OCI-LY3 (cell line): ENCODE measurements around the gene SLC17A9.

Source experiments
- H2AFZ ChIP-seq: fragments of 200-600, 300-600 bp; shearing (Covaris generic); 2 replicates; pipeline ENCODE4 v1.6.0; 2014; ENCODE audit warnings: antibody characterized with exemption, low read depth, low read length
- H3K27ac ChIP-seq: fragments of 200-600, 300-600 bp; sonication (generic); 2 replicates; pipeline ENCODE4 v1.5.1; 2014; ENCODE audit warnings: mild to moderate bottlenecking, low read length, moderate library complexity, mixed read lengths
- H3K27me3 ChIP-seq: fragments of 200-600, 300-600 bp; sonication (generic); 2 replicates; pipeline ENCODE4 v1.6.1; 2014; ENCODE audit warnings: low read depth, low read length, mixed read lengths
- H3K36me3 ChIP-seq: fragments of 200-600, 300-600 bp; sonication (generic); replicated peaks from 2 replicates; pipeline ENCODE3; 2014; ENCODE audit warnings: low read depth, low read length, mixed read lengths
- H3K4me1 ChIP-seq: fragments of 300-600, 200-600 bp; sonication (generic); 2 replicates; pipeline ENCODE4 v1.6.1; 2014; ENCODE audit warnings: low read length, mixed read lengths
- H3K4me2 ChIP-seq: fragments of 200-600, 300-600 bp; sonication (generic); 2 replicates; pipeline ENCODE4 v1.6.1; 2014; ENCODE audit warnings: low read length, mixed read lengths
- H3K4me3 ChIP-seq: fragments of 300-600, 200-600 bp; sonication (generic); 2 replicates; pipeline ENCODE4 v1.5.1; 2014; ENCODE audit warnings: antibody characterized with exemption, mild to moderate bottlenecking, low read length, moderate library complexity
- H3K79me2 ChIP-seq: fragments of 300-600, 200-600 bp; shearing (Covaris generic); 2 replicates; pipeline ENCODE4 v1.6.1; 2014; ENCODE audit warnings: mild to moderate bottlenecking, low read length, mixed read lengths
- H3K9ac ChIP-seq: fragments of 300-600, 200-600 bp; shearing (Covaris generic); 2 replicates; pipeline ENCODE4 v1.6.0; 2014; ENCODE audit warnings: mild to moderate bottlenecking, low read length, moderate library complexity
- H3K9me3 ChIP-seq: fragments of 200-600, 300-600 bp; shearing (Covaris generic); 2 replicates; pipeline ENCODE4 v1.6.1; 2014; ENCODE audit warnings: low read length, mixed read lengths; ENCODE audit not compliant: insufficient read depth
- H4K20me1 ChIP-seq: fragments of 200-600, 300-600 bp; sonication (generic); 2 replicates; pipeline ENCODE4 v1.6.1; 2016; ENCODE audit warnings: low read length, mixed read lengths; ENCODE audit not compliant: insufficient read depth
- EZH2phosphoT487 ChIP-seq: fragments of 200-600 bp; shearing (Covaris generic); IDR thresholded peaks from 2 replicates; pipeline ENCODE4 v1.6.1; 2018; ENCODE audit warnings: antibody characterized with exemption, mixed run types, low read depth
- TF ChIP-seq, protein P1 (sequence below): fragments of 200-600, 300-600 bp; sonication (generic); IDR thresholded peaks from 2 replicates; pipeline ENCODE4 v1.5.1; 2014; ENCODE audit warnings: antibody characterized with exemption, low read length, low read depth

The SLC17A9 gene

DNA sequence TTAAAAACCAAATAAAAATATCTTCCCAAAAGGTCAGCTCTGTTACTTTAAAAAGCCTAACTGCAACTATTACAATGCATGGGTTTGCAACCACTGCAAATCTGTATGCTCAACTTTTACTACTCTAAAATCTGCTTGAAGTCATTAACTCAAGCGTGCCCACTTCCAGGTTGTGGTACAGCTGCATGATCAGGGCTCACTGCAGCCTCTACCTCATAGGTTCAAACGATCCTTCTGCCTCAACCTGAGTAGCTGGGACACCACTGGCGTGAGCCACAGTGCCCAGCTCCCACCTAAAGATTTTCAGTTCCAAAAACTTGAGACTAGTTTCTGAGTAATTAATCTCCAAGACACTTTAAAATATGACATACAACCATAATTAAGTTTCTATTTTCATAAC, 34.4 kb upstream of the SLC17A9 start:
- peak overlapping the region; percentile 28 for H3K9ac ChIP-seq
- peak overlapping the region; percentile 69 for H3K4me2 ChIP-seq

DNA sequence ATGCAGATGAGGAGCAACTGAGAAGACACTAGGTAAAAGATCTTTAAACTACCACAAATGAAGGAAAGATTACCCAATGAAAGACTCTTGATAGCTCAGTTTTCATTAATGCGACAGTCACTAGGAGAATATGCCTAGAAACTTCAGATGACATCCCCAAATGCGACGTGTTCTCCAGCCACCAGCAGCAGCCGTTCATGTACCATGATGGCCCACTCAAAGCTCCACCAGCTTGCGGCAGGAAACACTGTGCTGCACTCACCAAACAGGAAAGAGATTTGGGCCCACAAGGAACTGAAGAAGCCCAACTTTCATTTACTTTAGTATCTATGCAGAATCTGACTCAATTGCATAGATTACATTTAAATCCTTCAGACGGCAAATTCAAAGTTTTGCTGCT, 33.7 kb upstream of the SLC17A9 start:
- peaks cover 66% of the 10 kb centered on the region for H3K4me1 ChIP-seq
- peak overlapping the region; percentile 38 for H3K4me3 ChIP-seq
- H2AFZ ChIP-seq: no peak overlapping the region
- TF ChIP-seq, protein P1, sequence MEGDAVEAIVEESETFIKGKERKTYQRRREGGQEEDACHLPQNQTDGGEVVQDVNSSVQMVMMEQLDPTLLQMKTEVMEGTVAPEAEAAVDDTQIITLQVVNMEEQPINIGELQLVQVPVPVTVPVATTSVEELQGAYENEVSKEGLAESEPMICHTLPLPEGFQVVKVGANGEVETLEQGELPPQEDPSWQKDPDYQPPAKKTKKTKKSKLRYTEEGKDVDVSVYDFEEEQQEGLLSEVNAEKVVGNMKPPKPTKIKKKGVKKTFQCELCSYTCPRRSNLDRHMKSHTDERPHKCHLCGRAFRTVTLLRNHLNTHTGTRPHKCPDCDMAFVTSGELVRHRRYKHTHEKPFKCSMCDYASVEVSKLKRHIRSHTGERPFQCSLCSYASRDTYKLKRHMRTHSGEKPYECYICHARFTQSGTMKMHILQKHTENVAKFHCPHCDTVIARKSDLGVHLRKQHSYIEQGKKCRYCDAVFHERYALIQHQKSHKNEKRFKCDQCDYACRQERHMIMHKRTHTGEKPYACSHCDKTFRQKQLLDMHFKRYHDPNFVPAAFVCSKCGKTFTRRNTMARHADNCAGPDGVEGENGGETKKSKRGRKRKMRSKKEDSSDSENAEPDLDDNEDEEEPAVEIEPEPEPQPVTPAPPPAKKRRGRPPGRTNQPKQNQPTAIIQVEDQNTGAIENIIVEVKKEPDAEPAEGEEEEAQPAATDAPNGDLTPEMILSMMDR: no peak
- TF ChIP-seq EZH2phosphoT487: no peak
- peak overlapping the region; percentile 59 for H3K27ac ChIP-seq
- H3K27me3 ChIP-seq: no peaks in the 10 kb centered on the region
- peaks cover 95% of the 10 kb centered on the region for H4K20me1 ChIP-seq
- H3K9ac ChIP-seq: peak overlapping the region; percentile 28
- peaks cover 3% of the 10 kb centered on the region for H3K36me3 ChIP-seq
- no peaks in the 10 kb centered on the region for H3K9me3 ChIP-seq
- peaks cover 100% of the 10 kb centered on the region for H3K79me2 ChIP-seq
- H3K4me2 ChIP-seq: peak overlapping the region; percentile 69

More for the DNA sequence above, 34.4 kb upstream of the SLC17A9 start:
- Histone ChIP-seq H3K27me3 (no peaks in the 10 kb centered on the region), H3K4me3 (peak overlapping the region; percentile 38), H3K9me3 (no peaks in the 10 kb centered on the region), H3K79me2 (peaks cover 100% of the 10 kb centered on the region), H3K27ac (peak overlapping the region; percentile 59), H2AFZ (no peak overlapping the region), H4K20me1 (peaks cover 95% of the 10 kb centered on the region), H3K36me3 (peaks cover 8% of the 10 kb centered on the region), H3K4me1 (peaks cover 60% of the 10 kb centered on the region)
- no peak for TF ChIP-seq EZH2phosphoT487
- TF ChIP-seq, protein P1: no peak

DNA sequence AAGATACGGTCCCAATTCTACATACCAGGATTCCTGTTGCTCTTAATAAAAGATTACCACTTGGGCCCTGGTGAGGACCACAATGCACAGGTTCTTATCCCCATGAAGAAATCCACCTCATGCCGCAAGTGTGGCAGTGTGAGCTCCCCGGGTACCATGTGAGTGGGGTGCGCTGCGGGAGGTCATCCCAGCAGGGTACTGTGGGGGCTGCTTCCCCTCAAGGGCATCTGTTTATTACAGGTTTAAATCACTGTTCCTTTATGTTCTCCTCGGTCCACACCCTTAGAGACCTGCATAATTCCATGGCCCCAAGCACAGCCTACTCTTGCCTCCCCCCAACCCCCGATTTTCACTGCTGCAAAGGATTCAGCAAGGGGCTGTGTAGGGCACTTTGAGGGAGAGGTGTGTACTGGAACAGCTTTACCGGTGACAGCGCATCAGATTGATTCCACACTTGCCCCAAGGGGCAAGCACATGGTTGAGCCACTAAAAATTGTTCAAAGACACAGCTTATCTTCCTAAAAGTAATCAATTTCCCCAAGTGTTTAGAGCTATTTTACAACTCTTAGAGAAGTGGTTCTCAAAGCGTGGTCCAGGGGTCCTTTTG, 32.4 kb upstream of the SLC17A9 start:
- Histone ChIP-seq H3K4me3 (peak overlapping the region; percentile 38), H2AFZ (no peak overlapping the region), H3K79me2 (peaks cover 100% of the 10 kb centered on the region), H3K4me1 (peaks cover 78% of the 10 kb centered on the region), H3K27ac (peak overlapping the region; percentile 59), H3K36me3 (no peaks in the 10 kb centered on the region), H3K4me2 (peak overlapping the region; percentile 69), H3K9me3 (no peaks in the 10 kb centered on the region), H3K27me3 (no peaks in the 10 kb centered on the region), H3K9ac (peak overlapping the region; percentile 19; the same call in 1 of the 2 replicates), H4K20me1 (peaks cover 96% of the 10 kb centered on the region)
- TF ChIP-seq, protein P1: no peak
- TF ChIP-seq EZH2phosphoT487: no peak

DNA sequence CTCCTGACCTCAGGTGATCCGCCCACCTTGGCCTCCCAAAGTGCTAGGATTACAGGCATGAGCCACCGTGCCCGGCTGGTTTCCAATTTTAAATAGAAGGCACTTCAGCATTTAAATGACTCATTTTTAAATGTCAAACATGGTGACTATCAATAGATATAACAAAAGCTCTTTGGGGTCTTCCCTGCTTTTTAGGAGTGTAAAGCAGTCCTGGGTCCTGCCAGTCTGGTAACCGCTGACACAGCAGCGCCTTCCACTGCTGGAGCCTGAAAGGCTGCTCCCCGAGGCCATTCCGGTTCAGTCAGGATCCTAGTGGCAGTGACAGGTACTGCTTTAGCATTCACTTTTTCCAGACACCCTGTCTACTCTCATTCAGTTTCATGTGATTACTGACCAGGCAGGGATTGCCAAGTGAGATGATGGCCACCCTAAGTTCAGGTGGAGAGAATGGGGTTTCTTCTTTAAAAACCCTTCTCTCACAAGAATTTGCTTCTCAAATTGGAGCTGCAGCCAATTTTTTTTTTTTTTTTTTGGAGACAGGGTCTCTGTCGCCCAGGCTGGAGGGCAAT, 31.3 kb upstream of the SLC17A9 start:
- H3K4me1 ChIP-seq: peaks cover 78% of the 10 kb centered on the region
- H3K4me2 ChIP-seq: peak overlapping the region; percentile 12; the same call in 1 of the 2 replicates
- H2AFZ ChIP-seq: no peak overlapping the region
- peaks cover 89% of the 10 kb centered on the region for H4K20me1 ChIP-seq
- no peaks in the 10 kb centered on the region for H3K27me3 ChIP-seq
- no peak overlapping the region for H3K9ac ChIP-seq
- no peaks in the 10 kb centered on the region for H3K9me3 ChIP-seq
- no peak for TF ChIP-seq EZH2phosphoT487
- TF ChIP-seq, protein P1: peak; percentile 26; the same call in 1 of the 2 replicates
- H3K36me3 ChIP-seq: no peaks in the 10 kb centered on the region
- peaks cover 100% of the 10 kb centered on the region for H3K79me2 ChIP-seq
- no peak overlapping the region for H3K27ac ChIP-seq
- H3K4me3 ChIP-seq: no peak overlapping the region
